ENCODE data around the gene C20orf173.

- TF ChIP-seq CTCF (IDR thresholded peaks at IDR 0.05; ENCODE audit: borderline replicate concordance, extremely low read depth, low read length, poor library complexity, severe bottlenecking) (no peak), EZH2 (IDR thresholded peaks at IDR 0.05; ENCODE audit: borderline replicate concordance, low read depth, low read length, severe bottlenecking) (no peak)
Observed at GRCh38 chr20:35560541-35560940, 31.1 kb upstream of the C20orf173 start.
